Esophagus muscularis mucosa (tissue), 4 donors: ENCODE results near the gene ZNF652.

Source experiments
- CTCF ChIP-seq, 3 experiments: fragments of 200-600 bp in 2 of 3; fragments of 450-650 bp in 1 of 3; sonication (generic) in 2 of 3; IDR thresholded peaks; one replicate each; pipeline ENCODE4 v1.5.1; 2017 to 2019; ENCODE audit warnings: antibody characterized with exemption in 3 of 3, mild to moderate bottlenecking in 2 of 3, moderate library complexity in 1 of 3
- EP300 ChIP-seq: sonication (generic); formaldehyde crosslinking; IDR thresholded peaks from one replicate; pipeline ENCODE4 v1.6.1; 2017; ENCODE audit warnings: antibody characterized with exemption
- POLR2A ChIP-seq: fragments of 450-650 bp; IDR thresholded peaks from one replicate; pipeline ENCODE4 v1.6.1; 2017; ENCODE audit warnings: antibody characterized with exemption, moderate library complexity, mild to moderate bottlenecking, low read depth
- POLR2AphosphoS5 ChIP-seq, 2 donors: sonication (generic); formaldehyde crosslinking; IDR thresholded peaks; one replicate each; pipeline ENCODE4 v1.6.1; 2017; ENCODE audit warnings: antibody characterized with exemption in 2 of 2

- no peak for TF ChIP-seq CTCF (IDR thresholded peaks at IDR 0.05)
- TF ChIP-seq POLR2A = no peak
- no peak for TF ChIP-seq POLR2AphosphoS5 (IDR thresholded peaks at IDR 0.05)
- no peak for TF ChIP-seq EP300
Observed at GRCh38 chr17:49294122-49294521, 67.9 kb downstream of the ZNF652 start.
